ENCODE data around the gene TAF1C. TPM values are rescaled to one million over a fixed set of nuclear protein-coding genes. Genes with fewer than 3 reads are reported as not detected.
"Not testable (repeated sequence)": the region's sequence is repeated elsewhere in the genome, so short reads cannot be mapped to it uniquely, and the experiment has no call there.

Gene TAF1C
- total and polyA plus RNA-seq, 2 donors (not counting 3 experiments of a cell fraction or from before 2014, with no cell fraction given), result 57.2 to 77.6 TPM

DNA sequence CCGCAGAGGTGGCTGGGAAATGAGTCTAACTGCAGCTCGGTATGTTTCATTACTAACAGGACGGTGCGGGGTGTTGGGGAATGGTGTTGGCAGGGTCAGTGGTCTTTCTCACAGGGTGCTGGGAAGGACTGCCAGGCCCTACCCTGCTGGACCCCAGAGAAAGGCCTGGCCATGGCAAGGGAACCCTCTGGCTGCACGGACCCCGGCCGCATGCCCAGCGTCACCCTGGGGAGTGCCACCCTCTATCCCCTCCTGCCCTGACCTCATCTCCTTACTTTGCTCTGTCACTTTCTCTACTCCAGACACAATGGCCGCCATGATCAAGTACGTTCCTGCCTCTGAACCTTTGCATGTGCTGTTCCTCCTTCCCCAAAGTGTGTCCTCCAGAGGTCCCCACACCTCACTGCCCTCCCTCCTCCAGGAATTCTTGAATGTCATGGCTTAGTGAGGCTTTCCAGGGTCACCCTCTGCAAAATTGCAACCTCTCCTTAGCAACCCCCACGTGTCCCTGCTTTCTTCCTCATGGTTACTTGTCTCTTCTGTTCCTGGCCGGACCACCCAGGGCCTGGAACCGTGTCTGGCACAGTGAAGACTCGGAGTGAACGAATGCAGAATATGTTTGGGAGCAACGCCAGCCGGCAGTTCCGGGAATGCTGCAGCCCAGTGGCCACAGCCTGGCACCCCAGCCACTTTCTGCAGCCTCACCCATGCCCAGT, 19.3 kb upstream of the TAF1C start:
- FAIRE-seq (no peak), DNase-seq (ENCODE audit: low read depth, low spot score) (no peak)
- Histone ChIP-seq H4K20me1 (replicated peaks; ENCODE audit: control insufficient read depth, extremely low read depth, insufficient read depth, low read length) (no peaks in the 10 kb centered on the region), H3K79me2 (ENCODE audit: control insufficient read depth, insufficient read depth, low read length) (no peaks in the 10 kb centered on the region), H3K4me1 (ENCODE audit: control insufficient read depth, extremely low read depth, insufficient read depth, low read length) (no peaks in the 10 kb centered on the region), H3K27ac (ENCODE audit: insufficient read depth, low read depth, low read length) (no peak overlapping the region), H3K9me3 (replicated peaks; ENCODE audit: control insufficient read depth, insufficient read depth, low read length) (no peaks in the 10 kb centered on the region), H3K9ac (replicated peaks; ENCODE audit: extremely low read depth, insufficient read depth, low read length) (no peak overlapping the region), H3K4me2 (ENCODE audit: insufficient read depth, low read length) (no peak overlapping the region), H3K4me3 (replicated peaks in 1 of 3; ENCODE audit: insufficient read depth in 1 of 3, low read depth in 1 of 3, low read length in 3 of 3) (no peak overlapping the region), H3K27me3 (ENCODE audit: control insufficient read depth in 2 of 2, insufficient read depth in 2 of 2, low read length in 2 of 2) (no peaks in the 10 kb centered on the region), H2AFZ (ENCODE audit: low read depth, low read length) (no peak overlapping the region), H3K36me3 (ENCODE audit: control insufficient read depth in 2 of 2, extremely low read depth in 1 of 2, insufficient read depth in 2 of 2, low read length in 2 of 2) (no peaks in the 10 kb centered on the region), H3K9me1 (replicated peaks; ENCODE audit: control insufficient read depth, extremely low read depth, insufficient read depth, low read length) (no peaks in the 10 kb centered on the region)
- dilution Hi-C loops (cut with MboI; ENCODE audit: extremely low pct_ligation_motif_present, low sequenced_read_pairs), result no loop called here
- CTCF ChIA-PET, result no interaction called here
- POLR2A ChIA-PET, result no interaction called here
- intact Hi-C loops (cut with micrococcal nuclease), result no loop called here
- TF ChIP-seq JUN (IDR thresholded peaks at IDR 0.05; ENCODE audit: borderline replicate concordance, insufficient read depth, insufficient read length, low read depth), result no peak
- TF ChIP-seq FOS (IDR thresholded peaks at IDR 0.05; ENCODE audit: borderline replicate concordance, insufficient read depth, low read length), result no peak
- TF ChIP-seq, protein P1, sequence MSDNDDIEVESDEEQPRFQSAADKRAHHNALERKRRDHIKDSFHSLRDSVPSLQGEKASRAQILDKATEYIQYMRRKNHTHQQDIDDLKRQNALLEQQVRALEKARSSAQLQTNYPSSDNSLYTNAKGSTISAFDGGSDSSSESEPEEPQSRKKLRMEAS (IDR thresholded peaks at IDR 0.05; ENCODE audit: insufficient read depth, insufficient read length), result no peak
- TF ChIP-seq POLR2AphosphoS5 (IDR thresholded peaks at IDR 0.05; ENCODE audit: insufficient read depth, low read depth, low read length), result no peak
- TF ChIP-seq GATA2 (IDR thresholded peaks at IDR 0.05; ENCODE audit: insufficient read depth, insufficient read length, low read depth, low read length), result no peak
- no peak for TF ChIP-seq MYC (IDR thresholded peaks at IDR 0.05; ENCODE audit: low read depth, low read length)
- no peak for TF ChIP-seq POLR2A (IDR thresholded peaks at IDR 0.05; ENCODE audit: low read depth, low read length)
- no peak for TF ChIP-seq EZH2 (IDR thresholded peaks at IDR 0.05; ENCODE audit: borderline replicate concordance, low read depth, low read length, severe bottlenecking)
- TF ChIP-seq, protein P2, sequence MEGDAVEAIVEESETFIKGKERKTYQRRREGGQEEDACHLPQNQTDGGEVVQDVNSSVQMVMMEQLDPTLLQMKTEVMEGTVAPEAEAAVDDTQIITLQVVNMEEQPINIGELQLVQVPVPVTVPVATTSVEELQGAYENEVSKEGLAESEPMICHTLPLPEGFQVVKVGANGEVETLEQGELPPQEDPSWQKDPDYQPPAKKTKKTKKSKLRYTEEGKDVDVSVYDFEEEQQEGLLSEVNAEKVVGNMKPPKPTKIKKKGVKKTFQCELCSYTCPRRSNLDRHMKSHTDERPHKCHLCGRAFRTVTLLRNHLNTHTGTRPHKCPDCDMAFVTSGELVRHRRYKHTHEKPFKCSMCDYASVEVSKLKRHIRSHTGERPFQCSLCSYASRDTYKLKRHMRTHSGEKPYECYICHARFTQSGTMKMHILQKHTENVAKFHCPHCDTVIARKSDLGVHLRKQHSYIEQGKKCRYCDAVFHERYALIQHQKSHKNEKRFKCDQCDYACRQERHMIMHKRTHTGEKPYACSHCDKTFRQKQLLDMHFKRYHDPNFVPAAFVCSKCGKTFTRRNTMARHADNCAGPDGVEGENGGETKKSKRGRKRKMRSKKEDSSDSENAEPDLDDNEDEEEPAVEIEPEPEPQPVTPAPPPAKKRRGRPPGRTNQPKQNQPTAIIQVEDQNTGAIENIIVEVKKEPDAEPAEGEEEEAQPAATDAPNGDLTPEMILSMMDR (IDR thresholded peaks at IDR 0.05; ENCODE audit: extremely low read depth in 1 of 2, insufficient read depth in 1 of 2, low read depth in 1 of 2, low read length in 2 of 2), result no peak
- no TSS peak for BruUV-seq (replicated peaks)

DNA sequence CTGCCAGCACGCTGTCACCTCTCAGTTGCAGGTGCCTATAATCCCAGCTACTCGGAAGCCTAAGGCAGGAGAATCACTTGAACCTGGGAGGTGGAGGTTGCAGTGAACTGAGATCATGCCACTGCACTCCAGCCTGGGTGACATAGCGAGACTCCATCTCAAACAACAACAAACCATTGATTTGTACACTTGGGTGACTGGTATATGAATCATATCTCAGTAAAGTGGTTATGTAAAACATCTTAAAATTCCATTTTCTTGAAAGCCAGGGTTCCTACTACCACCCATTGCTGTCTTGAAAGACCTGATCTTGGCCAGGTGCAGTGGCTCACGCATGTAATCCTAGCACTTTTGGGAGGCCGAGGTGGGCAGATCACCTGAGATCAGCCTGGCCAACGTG, 18.3 kb upstream of the TAF1C start:
- not testable (repeated sequence) for H4K20me1 ChIP-seq (replicated peaks; ENCODE audit: control insufficient read depth, extremely low read depth, insufficient read depth, low read length)
- CTCF ChIA-PET, result interaction anchor here (1.3 to 1.7 kb wide), 2 partner anchors 18 to 34 kb away, joined by 3 to 6 read pairs; partner anchors contain the start of gene TAF1C

More for the DNA sequence above, 18.3 kb upstream of the TAF1C start:
- dilution Hi-C loops (cut with MboI; ENCODE audit: extremely low pct_ligation_motif_present, low sequenced_read_pairs); H3K9me1 ChIP-seq (replicated peaks; ENCODE audit: control insufficient read depth, extremely low read depth, insufficient read depth, low read length); FAIRE-seq; H3K36me3 ChIP-seq (ENCODE audit: control insufficient read depth in 2 of 2, extremely low read depth in 1 of 2, insufficient read depth in 2 of 2, low read length in 2 of 2); H2AFZ ChIP-seq (ENCODE audit: low read depth, low read length); H3K27me3 ChIP-seq (ENCODE audit: control insufficient read depth in 2 of 2, insufficient read depth in 2 of 2, low read length in 2 of 2); BruUV-seq (replicated peaks); H3K4me1 ChIP-seq (ENCODE audit: control insufficient read depth, extremely low read depth, insufficient read depth, low read length); H3K27ac ChIP-seq (ENCODE audit: insufficient read depth, low read depth, low read length); POLR2A ChIA-PET; intact Hi-C loops (cut with micrococcal nuclease); H3K9me3 ChIP-seq (replicated peaks; ENCODE audit: control insufficient read depth, insufficient read depth, low read length); H3K4me2 ChIP-seq (ENCODE audit: insufficient read depth, low read length); H3K9ac ChIP-seq (replicated peaks; ENCODE audit: extremely low read depth, insufficient read depth, low read length); H3K79me2 ChIP-seq (ENCODE audit: control insufficient read depth, insufficient read depth, low read length); H3K4me3 ChIP-seq (replicated peaks in 1 of 3; ENCODE audit: insufficient read depth in 1 of 3, low read depth in 1 of 3, low read length in 3 of 3); DNase-seq (ENCODE audit: low read depth, low spot score): not testable (repeated sequence)

All from endothelial cell of umbilical vein (primary cell).